Activated naive CD8-positive, alpha-beta T cell treated with anti-CD3 and anti-CD28 coated beads, Interleukin-2, amount 10 ng/mL, durations not matched to agents 7 days and 5 days (primary cell): ENCODE data around the gene THOC1. TPM values are rescaled to one million over a fixed set of nuclear protein-coding genes. Genes with fewer than 3 reads are reported as not detected.
A peak's percentile ranks its signal among the peaks of the same experiment; 100 is the strongest.

Experiments
- ATAC-seq: fragments of 150-1000 bp; cut with Tn5 transposase; one replicate; pipeline ENCODE4 v1.10.0; 2021; ENCODE audit warnings: low read depth, moderate library complexity
- POLR2A ChIA-PET: fragments of 350-600 bp; sonication (Branson Sonifier 250); formaldehyde crosslinking; loops from one replicate; lab custom pipeline; 2021; ENCODE audit warnings: antibody characterized with exemption; lab: Charles Lee
- DNase-seq: peaks from one replicate; pipeline ENCODE4 v3.0.0; 2021
- H3K27ac Mint-ChIP-seq: one replicate; pipeline ENCODE4 v1.8.0; 2022; ENCODE audit warnings: mild to moderate bottlenecking, mixed read lengths
- H3K27me3 Mint-ChIP-seq: one replicate; pipeline ENCODE4 v1.8.0; 2022; ENCODE audit warnings: mild to moderate bottlenecking, moderate library complexity, mixed read lengths
- H3K36me3 Mint-ChIP-seq: one replicate; pipeline ENCODE4 v1.8.0; 2021; ENCODE audit warnings: mild to moderate bottlenecking, mixed read lengths
- H3K4me1 Mint-ChIP-seq: one replicate; pipeline ENCODE4 v1.8.0; 2021; ENCODE audit warnings: mixed read lengths
- H3K4me3 Mint-ChIP-seq: one replicate; pipeline ENCODE4 v1.8.0; 2022; ENCODE audit warnings: mild to moderate bottlenecking, moderate library complexity, mixed read lengths
- H3K9me3 Mint-ChIP-seq: one replicate; pipeline ENCODE4 v1.8.0; 2021; ENCODE audit warnings: mixed read lengths
- total RNA-seq, 2 experiments: library from RNA; stranded (reverse); gene quantifications; one replicate each; pipeline ENCODE4 v1.2.3, GENCODE V29; 2021

Gene THOC1
- total RNA-seq, 2 experiments from 2014 or later: 52.1 to 54.8 TPM

GRCh38 chr18:189254-189653, 78.6 kb downstream of the THOC1 start:
- H3K27me3 Mint-ChIP-seq: no peaks in the 10 kb centered on the region
- POLR2A ChIA-PET: no interaction called here

GRCh38 chr18:183769-184168, 84.1 kb downstream of the THOC1 start:
- DNase-seq (no peak), ATAC-seq (no peak)
- Mint-ChIP-seq H3K27me3 (no peaks in the 10 kb centered on the region), H3K4me3 (no peak overlapping the region), H3K36me3 (peaks cover 16% of the 10 kb centered on the region), H3K9me3 (no peaks in the 10 kb centered on the region), H3K4me1 (peaks cover 17% of the 10 kb centered on the region), H3K27ac (no peak overlapping the region)
- POLR2A ChIA-PET: no interaction called here

More at GRCh38 chr18:189254-189653, 78.6 kb downstream of the THOC1 start:
- Mint-ChIP-seq H3K36me3 (peaks cover 2% of the 10 kb centered on the region), H3K4me3 (no peak overlapping the region), H3K9me3 (no peaks in the 10 kb centered on the region), H3K4me1 (peaks cover 2% of the 10 kb centered on the region), H3K27ac (no peak overlapping the region)
- ATAC-seq: no peak
- no peak for DNase-seq

GRCh38 chr18:181711-182110, 86.1 kb downstream of the THOC1 start:
- DNase-seq (no peak), ATAC-seq (no peak)
- Mint-ChIP-seq H3K4me1 (peaks cover 19% of the 10 kb centered on the region), H3K27ac (peak overlapping the region; percentile 26), H3K27me3 (no peaks in the 10 kb centered on the region), H3K4me3 (no peak overlapping the region), H3K9me3 (no peaks in the 10 kb centered on the region), H3K36me3 (peaks cover 21% of the 10 kb centered on the region)
- POLR2A ChIA-PET: no interaction called here

- Mint-ChIP-seq H3K27me3 (no peaks in the 10 kb centered on the region), H3K4me3 (peak overlapping the region; percentile 32), H3K9me3 (no peaks in the 10 kb centered on the region), H3K36me3 (peaks cover 22% of the 10 kb centered on the region), H3K4me1 (peaks cover 19% of the 10 kb centered on the region), H3K27ac (no peak overlapping the region)
- DNase-seq (no peak), ATAC-seq (no peak)
- POLR2A ChIA-PET: no interaction called here
Observed at GRCh38 chr18:179499-179898, 88.3 kb downstream of the THOC1 start.

- DNase-seq (no peak), ATAC-seq (no peak)
- POLR2A ChIA-PET: no interaction called here
- Mint-ChIP-seq H3K4me3 (no peak overlapping the region), H3K36me3 (peaks cover 35% of the 10 kb centered on the region), H3K27ac (no peak overlapping the region), H3K4me1 (no peaks in the 10 kb centered on the region), H3K9me3 (no peaks in the 10 kb centered on the region), H3K27me3 (no peaks in the 10 kb centered on the region)
Observed at GRCh38 chr18:172361-172760, 95.5 kb downstream of the THOC1 start.

Other genes with a start within 250 kb of the THOC1 start
- not detected for gene TUBB8B, start 218.4 kb downstream of the THOC1 start, total RNA-seq
- 10 to 100 TPM; 53.0 to 57.0 TPM for gene USP14, start 109.5 kb downstream of the THOC1 start, total RNA-seq
- under 1 TPM; 0.06 to 0.11 TPM for gene COLEC12, start 232.7 kb upstream of the THOC1 start, total RNA-seq